Lower leg skin (tissue), 4 donors: Measurements from ENCODE around the gene POU4F2. TPM values are rescaled to one million over a fixed set of nuclear protein-coding genes. Genes with fewer than 3 reads are reported as not detected.
"Not testable (repeated sequence)": the region's sequence is repeated elsewhere in the genome, so short reads cannot be mapped to it uniquely, and the experiment has no call there.

ENCODE experiments used
- DNase-seq, 2 donors: peaks; one replicate each; pipeline ENCODE4 v3.0.0-alpha.2; 2019; ENCODE audit warnings: low spot score in 2 of 2
- H3K4me3 ChIP-seq: fragments of 200-600 bp; sonication (generic); 2 replicates; pipeline ENCODE4 v1.5.1; 2017; ENCODE audit warnings: mild to moderate bottlenecking, low read depth; ENCODE audit not compliant: poor library complexity, severe bottlenecking
- POLR2A ChIP-seq, 2 donors: fragments of 450-650 bp; IDR thresholded peaks; one replicate each; pipeline ENCODE4 v1.6.1; 2016 to 2017; ENCODE audit warnings: antibody characterized with exemption in 2 of 2, mild to moderate bottlenecking in 1 of 2, moderate library complexity in 1 of 2
- WGBS, 2 donors: methylation state at CpG; one replicate each; pipeline ENCODE4 v1.1.5; 2018; 5-methylcytosine and 5-hydroxymethylcytosine counted together
- intact Hi-C: fragments of 100-400 bp; cut with DNase I; formaldehyde crosslinking; loops from one replicate; pipeline ENCODE4 v1.15.0; 2023; ENCODE audit warnings: low total_unique reads
- total RNA-seq, 4 donors: library from RNA; depleted of rRNA; stranded (reverse); fragments of >200 nt; gene quantifications; one replicate each; pipeline ENCODE4 v1.1.0, GENCODE V29; 2016
- TF ChIP-seq, protein P1 (sequence below), 3 donors: fragments of 450-650 bp; IDR thresholded peaks; one replicate each; pipeline ENCODE4 v1.5.1; 2016; ENCODE audit warnings: antibody characterized with exemption in 3 of 3, mild to moderate bottlenecking in 3 of 3, moderate library complexity in 2 of 3

POU4F2 gene
- total RNA-seq, 4 donors from 2014 or later, result not detected

DNA sequence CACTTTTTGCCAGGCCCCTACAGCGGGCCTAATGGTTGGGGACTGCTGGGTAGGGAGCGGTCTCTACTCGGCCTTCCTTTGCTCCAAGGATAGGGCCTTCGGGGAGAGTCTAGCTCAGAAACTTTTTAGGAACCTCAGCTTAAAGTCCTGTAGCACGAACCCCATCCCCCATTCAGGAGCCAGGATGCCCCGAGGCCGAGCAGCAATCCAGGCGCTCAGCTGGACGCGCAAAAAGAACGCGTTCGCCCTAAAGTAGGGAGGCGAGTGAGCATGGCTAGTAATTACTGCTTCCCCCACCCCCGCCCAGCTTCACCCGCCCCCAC, 9.7 kb downstream of the POU4F2 start:
- TF ChIP-seq POLR2A (IDR thresholded peaks at IDR 0.05), result no peak
- TF ChIP-seq, protein P1, sequence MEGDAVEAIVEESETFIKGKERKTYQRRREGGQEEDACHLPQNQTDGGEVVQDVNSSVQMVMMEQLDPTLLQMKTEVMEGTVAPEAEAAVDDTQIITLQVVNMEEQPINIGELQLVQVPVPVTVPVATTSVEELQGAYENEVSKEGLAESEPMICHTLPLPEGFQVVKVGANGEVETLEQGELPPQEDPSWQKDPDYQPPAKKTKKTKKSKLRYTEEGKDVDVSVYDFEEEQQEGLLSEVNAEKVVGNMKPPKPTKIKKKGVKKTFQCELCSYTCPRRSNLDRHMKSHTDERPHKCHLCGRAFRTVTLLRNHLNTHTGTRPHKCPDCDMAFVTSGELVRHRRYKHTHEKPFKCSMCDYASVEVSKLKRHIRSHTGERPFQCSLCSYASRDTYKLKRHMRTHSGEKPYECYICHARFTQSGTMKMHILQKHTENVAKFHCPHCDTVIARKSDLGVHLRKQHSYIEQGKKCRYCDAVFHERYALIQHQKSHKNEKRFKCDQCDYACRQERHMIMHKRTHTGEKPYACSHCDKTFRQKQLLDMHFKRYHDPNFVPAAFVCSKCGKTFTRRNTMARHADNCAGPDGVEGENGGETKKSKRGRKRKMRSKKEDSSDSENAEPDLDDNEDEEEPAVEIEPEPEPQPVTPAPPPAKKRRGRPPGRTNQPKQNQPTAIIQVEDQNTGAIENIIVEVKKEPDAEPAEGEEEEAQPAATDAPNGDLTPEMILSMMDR (IDR thresholded peaks at IDR 0.05), result no peak

DNA sequence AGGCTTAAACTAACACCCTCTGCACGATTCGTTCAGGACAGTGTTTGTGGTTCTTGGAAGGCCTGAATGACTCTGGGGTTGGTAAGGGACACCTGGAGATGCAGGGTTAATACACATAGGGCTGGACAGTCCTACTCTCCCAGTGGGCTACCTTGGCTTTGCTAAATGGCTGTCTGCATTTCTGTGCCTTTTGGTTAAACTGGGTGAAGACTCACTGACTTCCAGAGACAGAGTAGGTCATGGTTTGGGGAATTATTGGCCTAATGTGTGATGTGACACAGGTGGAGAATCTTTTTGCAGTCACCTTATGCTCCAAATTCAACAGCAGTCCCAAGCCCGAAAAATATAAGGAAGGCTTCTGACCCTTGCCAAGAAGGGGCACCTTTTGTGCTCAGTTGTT, 10.5 kb downstream of the POU4F2 start:
- TF ChIP-seq, protein P1 (IDR thresholded peaks at IDR 0.05), result no peak
- no peak for TF ChIP-seq POLR2A (IDR thresholded peaks at IDR 0.05)
- H3K4me3 ChIP-seq, result no peak overlapping the region
- DNase-seq, result no peak
- intact Hi-C loops, result no loop called here
- whole genome bisulfite sequencing, 2 donors, result 16% methylated on average over 3 of the region's 3 CpGs

More for the DNA sequence above, 9.7 kb downstream of the POU4F2 start:
- no peak overlapping the region for H3K4me3 ChIP-seq
- intact Hi-C loops, result no loop called here
- no peak for DNase-seq
- WGBS, 2 donors, result 5 to 12% methylated on average over 3 to 16 of the region's 16 CpGs

DNA sequence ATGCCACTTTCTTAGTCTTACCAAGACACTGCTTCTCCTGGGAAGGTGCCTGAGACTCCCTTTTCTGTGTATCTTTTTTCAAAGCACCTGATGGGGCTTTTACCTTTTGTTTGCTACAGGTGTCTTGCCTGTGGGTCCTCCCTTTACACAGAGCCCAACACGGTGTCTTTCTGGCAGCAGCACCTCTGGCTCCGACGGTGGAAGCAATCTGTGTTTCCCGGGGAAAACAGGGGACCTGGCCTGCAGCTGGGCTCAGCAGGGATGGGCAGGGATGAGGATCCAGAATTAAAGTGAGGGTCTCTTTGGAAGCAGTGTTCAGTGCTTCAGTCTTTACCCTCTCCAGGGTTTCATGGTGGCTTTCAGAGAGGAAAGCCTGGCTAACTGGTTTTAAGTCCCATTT, 11.3 kb downstream of the POU4F2 start:
- TF ChIP-seq POLR2A (IDR thresholded peaks at IDR 0.05), result no peak
- TF ChIP-seq, protein P1 (IDR thresholded peaks at IDR 0.05), result no peak
- no peak for DNase-seq
- 0 to 3% methylated on average over 4 of the region's 4 CpGs for WGBS, 2 donors
- intact Hi-C loops, result no loop called here
- H3K4me3 ChIP-seq, result no peak overlapping the region

DNA sequence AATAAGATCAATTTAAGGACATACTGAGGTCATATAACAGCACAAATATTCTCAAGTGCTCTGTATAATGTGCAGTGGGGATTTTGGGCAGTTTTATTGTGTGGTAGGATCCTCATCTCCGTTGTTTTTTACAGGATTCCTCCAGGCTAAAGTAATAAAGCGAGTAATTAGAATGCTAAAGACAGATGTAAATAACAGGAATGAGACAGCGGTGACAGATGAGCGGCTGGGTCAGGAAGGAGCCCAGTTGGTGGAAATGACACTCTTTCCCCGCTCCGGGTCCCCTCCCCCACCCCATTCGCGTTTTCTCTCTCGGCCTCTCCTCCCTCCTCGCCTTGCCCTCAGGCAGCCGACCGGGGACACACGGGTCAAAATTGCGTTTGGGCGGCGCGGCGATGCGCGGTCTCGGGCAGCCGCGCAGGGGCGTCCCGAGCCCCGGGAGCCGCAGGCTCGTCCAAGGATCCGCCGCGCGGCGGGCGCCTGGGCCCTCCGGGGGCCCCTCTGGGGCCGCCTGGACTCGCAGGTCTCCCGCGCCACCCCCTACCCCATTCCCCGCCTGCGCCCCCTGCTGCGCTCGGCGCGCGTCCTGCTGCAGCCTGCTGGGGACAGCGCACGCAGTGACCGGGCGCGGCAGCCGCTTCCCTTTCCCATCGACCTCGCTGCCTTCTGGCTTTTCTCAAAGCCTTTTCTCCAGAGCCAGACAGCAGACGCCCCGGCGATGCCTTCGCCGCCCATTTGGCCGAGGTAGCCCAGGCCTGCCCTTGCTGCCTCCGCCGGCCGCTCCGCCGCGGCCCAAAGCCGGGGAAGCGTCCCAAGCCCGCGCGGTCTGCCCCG, 16.2 kb downstream of the POU4F2 start:
- 1 to 2% methylated on average over 20 to 54 of the region's 72 CpGs for WGBS, 2 donors
- TF ChIP-seq POLR2A (IDR thresholded peaks at IDR 0.05), result no peak
- TF ChIP-seq, protein P1 (IDR thresholded peaks at IDR 0.05), result no peak
- intact Hi-C loops, result no loop called here
- no peak overlapping the region for H3K4me3 ChIP-seq
- no peak for DNase-seq

DNA sequence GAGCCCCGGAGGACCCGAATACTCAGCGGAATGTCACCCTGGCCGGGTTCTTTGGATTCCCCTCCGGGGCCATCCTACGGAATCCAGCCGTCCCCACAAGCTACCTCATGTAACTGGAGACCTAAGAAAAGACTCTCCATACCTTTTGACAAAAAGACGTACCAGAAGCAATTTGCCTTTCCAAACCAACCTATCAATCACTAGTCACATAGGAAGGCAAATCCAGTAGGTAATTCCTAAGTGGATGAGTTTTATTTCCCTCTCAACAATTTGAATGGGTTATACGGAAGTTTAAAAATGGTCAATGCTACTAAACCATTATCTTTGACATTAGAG, 16.8 kb downstream of the POU4F2 start:
- intact Hi-C loops, result no loop called here
- DNase-seq, result no peak
- no peak for TF ChIP-seq POLR2A (IDR thresholded peaks at IDR 0.05)
- TF ChIP-seq, protein P1 (IDR thresholded peaks at IDR 0.05), result no peak
- 9 to 13% methylated on average over 5 to 9 of the region's 9 CpGs for WGBS, 2 donors
- H3K4me3 ChIP-seq, result no peak overlapping the region

DNA sequence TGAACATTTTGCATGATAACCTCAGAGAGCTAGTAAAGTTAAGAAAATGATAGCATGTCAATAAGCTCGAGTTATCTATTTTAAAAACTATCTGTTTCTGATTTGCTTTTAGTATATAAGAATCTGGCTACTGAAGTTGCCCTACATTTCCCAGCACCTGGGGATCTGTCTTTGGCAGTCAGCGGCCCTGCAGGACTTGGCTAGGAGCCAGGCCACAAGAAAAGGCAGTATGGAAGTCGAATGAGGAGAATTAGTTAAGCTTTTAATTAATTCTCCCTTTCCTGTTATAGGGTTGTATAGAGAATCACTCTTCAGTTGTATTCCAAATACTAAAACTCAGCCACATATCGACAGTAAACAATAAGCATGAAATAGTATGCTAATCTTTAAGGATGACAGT, 22.7 kb downstream of the POU4F2 start:
- WGBS, 2 donors, result 44 to 48% methylated on average over 4 of the region's 4 CpGs
- intact Hi-C loops, result no loop called here
- DNase-seq, result no peak
- no peak overlapping the region for H3K4me3 ChIP-seq
- no peak for TF ChIP-seq POLR2A (IDR thresholded peaks at IDR 0.05)
- TF ChIP-seq, protein P1 (IDR thresholded peaks at IDR 0.05), result no peak

DNA sequence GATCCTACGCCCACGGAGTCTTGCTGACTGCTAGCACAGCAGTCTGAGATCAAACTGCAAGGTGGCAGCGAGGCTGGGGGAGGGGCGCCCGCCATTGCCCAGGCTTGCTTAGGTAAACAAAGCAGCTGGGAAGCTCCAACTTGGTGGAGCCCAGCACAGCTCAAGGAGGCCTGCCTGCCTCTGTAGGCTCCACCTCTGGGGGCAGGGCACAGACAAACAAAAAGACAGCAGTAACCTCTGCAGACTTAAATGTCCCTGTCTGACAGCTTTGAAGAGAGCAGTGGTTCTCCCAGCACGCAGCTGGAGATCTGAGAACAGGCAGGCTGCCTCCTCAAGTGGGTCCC, 25.2 kb downstream of the POU4F2 start:
- 47 to 58% methylated on average over 6 of the region's 6 CpGs for whole genome bisulfite sequencing, 2 donors
- intact Hi-C loops, DNase-seq, H3K4me3 ChIP-seq: not testable (repeated sequence)
